Stimulated activated CD8-positive, alpha-beta memory T cell treated with anti-CD3 and anti-CD28 coated beads, Interleukin-7, amount 100 ng/mL, for 48 hours (primary cell): Measurements from ENCODE around the gene MACO1.
"Not testable (repeated sequence)": the region's sequence is repeated elsewhere in the genome, so short reads cannot be mapped to it uniquely, and the experiment has no call there.

Source experiments
- DNase-seq, 2 donors: peaks; one replicate each; pipeline ENCODE4 v3.0.0-alpha.2; 2020; ENCODE audit warnings: low read depth in 1 of 2; ENCODE audit errors: extremely low read depth in 1 of 2

The MACO1 gene

GRCh38 chr1:25430073-25430966 lies at the start of gene MACO1:
TSS of gene MACO1 (plus strand) at chr1:25430897. CDS start at chr1:25431099, 202 bp downstream.
- DNase-seq = peak; percentile 91 to 92

GRCh38 chr1:25382543-25382942 lies 48.2 kb upstream of the MACO1 start:
- not testable (repeated sequence) for DNase-seq

GRCh38 chr1:25383090-25383489 lies 47.6 kb upstream of the MACO1 start:
- DNase-seq = not testable (repeated sequence)

- not testable (repeated sequence) for DNase-seq
Measured at GRCh38 chr1:25383875-25384274, 46.8 kb upstream of the MACO1 start.

- not testable (repeated sequence) for DNase-seq
Measured at GRCh38 chr1:25387096-25387495, 43.6 kb upstream of the MACO1 start.

- DNase-seq = not testable (repeated sequence)
Measured at GRCh38 chr1:25388691-25389090, 42.0 kb upstream of the MACO1 start.

- DNase-seq = not testable (repeated sequence)
Measured at GRCh38 chr1:25389721-25390120, 41.0 kb upstream of the MACO1 start.

- DNase-seq = no peak
Measured at GRCh38 chr1:25392841-25393240, 37.9 kb upstream of the MACO1 start.

- not testable (repeated sequence) for DNase-seq
Measured at GRCh38 chr1:25397549-25397948, 33.1 kb upstream of the MACO1 start.

- DNase-seq = not testable (repeated sequence)
Measured at GRCh38 chr1:25398079-25398478, 32.6 kb upstream of the MACO1 start.

- DNase-seq = not testable (repeated sequence)
Measured at GRCh38 chr1:25402947-25403803, 27.5 kb upstream of the MACO1 start.

- DNase-seq = not testable (repeated sequence)
Measured at GRCh38 chr1:25405731-25406305, 24.9 kb upstream of the MACO1 start.

- not testable (repeated sequence) for DNase-seq
Measured at GRCh38 chr1:25409641-25410427, 20.9 kb upstream of the MACO1 start.

- DNase-seq = not testable (repeated sequence)
Measured at GRCh38 chr1:25412872-25413623, 17.6 kb upstream of the MACO1 start.

GRCh38 chr1:25414157-25414556 lies 16.5 kb upstream of the MACO1 start:
- not testable (repeated sequence) for DNase-seq

- not testable (repeated sequence) for DNase-seq
Measured at GRCh38 chr1:25414578-25414977, 16.1 kb upstream of the MACO1 start.

- DNase-seq = not testable (repeated sequence)
Measured at GRCh38 chr1:25417280-25417679, 13.4 kb upstream of the MACO1 start.

GRCh38 chr1:25419339-25419738 lies 11.4 kb upstream of the MACO1 start:
- DNase-seq = not testable (repeated sequence)

- DNase-seq = not testable (repeated sequence)
Measured at GRCh38 chr1:25420715-25421114, 10.0 kb upstream of the MACO1 start, which contains the start of gene RHCE. TSS of gene RHCE (minus strand) at chr1:25420825. CDS start at chr1:25420786, 39 bp downstream.
